GM21737 (cell line): Measurements from ENCODE around the gene SHISAL2A.
A peak's percentile ranks its signal among the peaks of the same experiment; 100 is the strongest.

Source experiments
- ATAC-seq: cut with Tn5 transposase; IDR thresholded peaks from one replicate; pipeline ENCODE4 v1.9.1; 2021; ENCODE audit warnings: mild to moderate bottlenecking, moderate library complexity; ENCODE audit not compliant: unreplicated experiment

Gene SHISAL2A

DNA sequence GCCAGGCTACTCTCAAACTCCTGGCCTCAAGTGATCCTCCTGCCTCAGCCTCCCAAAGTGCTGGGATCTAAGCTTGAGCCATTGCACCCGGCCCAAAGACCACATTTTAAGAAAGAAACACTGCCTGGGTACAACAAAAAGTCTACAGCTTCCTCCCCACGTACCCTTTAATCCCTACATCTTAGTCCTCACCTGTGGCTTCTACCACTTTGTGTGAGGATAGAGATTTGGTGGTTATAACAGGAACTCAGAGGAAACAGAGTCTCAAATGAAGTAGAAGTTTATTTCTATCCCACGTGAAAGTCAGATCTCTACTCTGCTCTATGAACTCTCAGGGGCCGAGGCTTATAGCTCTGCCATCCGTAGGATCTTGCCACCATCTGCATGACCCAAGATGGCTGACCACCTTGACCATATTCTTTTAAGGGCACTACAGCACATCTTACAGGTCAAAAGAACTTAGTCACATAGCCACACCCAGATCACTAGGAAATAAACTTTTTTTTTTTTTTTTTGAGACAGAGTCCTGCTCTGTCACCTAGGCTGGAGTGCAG lies 17.4 kb upstream of the SHISAL2A start:
- ATAC-seq: no peak

DNA sequence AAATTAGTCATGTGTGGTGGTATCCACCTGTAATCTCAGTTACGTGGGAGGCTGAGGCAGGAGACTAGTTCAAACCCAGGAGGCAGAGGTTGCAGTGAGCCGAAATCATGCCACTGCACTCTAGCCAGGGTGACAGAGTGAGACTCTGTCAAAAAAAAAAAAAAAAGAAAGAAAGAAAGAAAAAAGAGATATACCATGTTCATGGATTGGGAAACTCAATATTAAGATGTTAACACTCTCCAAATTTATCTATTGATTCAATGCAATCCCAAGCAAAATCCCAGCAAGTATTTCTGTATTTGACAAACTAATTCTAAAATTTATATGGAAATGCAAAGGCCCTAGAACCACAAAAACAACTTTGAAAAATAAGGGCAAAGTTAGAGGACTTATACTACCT lies 11.0 kb upstream of the SHISAL2A start:
- ATAC-seq: no peak

DNA sequence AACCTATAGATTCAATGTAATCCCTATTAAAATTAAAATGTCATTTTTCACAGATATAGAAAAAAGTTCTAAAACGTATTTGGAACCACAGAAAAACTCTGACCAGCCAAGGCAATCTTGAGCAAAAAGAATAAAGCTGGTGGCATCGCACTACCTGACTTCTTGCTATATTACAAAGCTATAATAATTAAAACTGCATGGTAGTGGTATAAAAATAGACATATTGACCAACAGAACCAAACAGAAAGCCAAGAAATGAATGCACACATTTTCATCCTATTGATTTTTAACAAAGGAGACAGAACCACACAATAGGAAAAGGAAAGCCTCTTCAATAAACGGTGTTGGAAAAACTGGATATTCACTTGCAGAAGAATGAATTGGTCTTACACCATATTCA lies 9.2 kb upstream of the SHISAL2A start:
- ATAC-seq: no peak

DNA sequence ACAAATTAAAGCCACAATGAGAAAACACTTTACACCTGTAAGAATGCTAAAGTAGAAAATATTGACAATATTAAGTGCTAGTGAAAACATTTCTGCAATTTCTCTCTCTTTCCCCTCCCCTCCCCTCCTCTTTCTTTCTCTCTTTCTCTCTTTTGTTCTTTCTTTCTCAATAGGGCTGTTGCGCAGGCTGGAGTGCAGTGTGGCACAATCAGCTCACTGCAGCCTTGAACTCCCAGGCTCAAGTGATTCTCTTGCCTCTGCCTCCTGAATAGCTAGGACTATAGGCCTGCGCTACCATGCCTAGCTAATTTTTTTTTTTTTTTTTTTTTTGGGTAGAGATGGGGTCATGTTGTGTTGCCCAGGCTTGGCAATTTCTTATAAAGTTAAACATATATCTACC lies 5.9 kb upstream of the SHISAL2A start:
- ATAC-seq: no peak

DNA sequence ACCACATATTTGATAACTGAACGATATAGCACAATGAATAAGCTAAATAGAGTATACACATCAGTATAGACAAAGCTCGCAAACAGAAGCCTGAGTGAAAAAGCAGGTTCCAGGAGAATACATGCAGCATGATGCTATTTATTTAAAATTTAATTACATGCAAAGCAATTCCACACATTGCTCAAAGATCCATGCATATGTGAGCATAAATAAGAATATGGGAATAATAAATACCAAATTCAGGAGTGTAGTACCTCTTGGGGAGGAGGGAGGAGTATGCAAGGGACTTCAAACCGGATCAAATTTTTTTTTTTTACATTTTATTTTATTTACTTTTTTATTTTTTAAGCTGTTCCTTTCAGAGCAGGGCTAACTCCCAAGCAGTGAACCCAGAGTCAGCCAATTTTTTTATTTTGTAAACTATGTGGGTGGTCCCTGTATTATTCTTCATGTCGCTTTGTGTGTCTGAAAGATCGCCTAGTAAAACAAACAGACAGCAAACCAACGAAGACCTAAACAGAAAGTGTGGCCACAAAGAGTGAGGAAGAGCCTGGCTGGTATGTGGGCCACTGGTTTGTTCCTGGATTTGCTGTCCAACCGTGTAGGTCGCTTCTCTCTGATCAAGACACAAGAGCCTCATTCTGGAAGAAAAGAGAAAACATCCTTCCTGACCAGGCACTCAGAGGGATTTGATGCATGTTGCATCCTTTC lies 4.2 kb upstream of the SHISAL2A start:
- no peak for ATAC-seq

DNA sequence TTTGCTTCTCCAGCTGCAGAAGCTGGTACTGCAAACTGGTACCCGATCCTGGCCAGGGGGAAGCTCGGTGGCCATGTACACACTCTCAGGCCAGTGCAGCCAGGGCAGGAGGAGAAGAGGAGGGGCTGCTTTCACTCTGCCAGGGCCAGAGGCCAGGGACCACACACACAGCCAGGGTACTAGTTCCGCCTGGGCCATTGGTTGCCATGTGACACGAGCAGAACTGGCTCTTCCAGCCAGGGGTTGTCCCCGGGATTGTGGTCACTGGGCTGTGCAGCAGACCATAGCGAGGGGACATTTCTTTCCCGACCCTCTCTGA lies 3.7 kb upstream of the SHISAL2A start:
- no peak for ATAC-seq

DNA sequence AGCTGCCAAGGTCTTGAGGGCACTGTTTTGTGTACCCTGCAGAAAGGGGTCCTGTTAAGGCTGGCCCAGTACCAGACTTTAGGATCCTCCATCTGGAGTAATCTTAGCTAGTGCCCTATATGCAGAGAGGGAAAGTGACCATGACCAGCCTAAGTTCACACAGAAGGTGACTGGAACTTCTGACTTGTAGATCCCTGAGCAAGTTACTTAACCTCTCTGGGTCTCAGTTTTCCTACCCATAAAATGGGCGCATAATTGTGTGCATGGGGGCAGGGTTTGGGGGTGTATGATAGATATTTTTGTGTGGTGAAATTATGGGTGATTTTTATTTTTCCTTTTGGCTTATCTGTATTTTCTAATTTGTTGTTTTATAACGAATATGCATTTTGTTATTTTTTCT lies 3.3 kb upstream of the SHISAL2A start:
- no peak for ATAC-seq

DNA sequence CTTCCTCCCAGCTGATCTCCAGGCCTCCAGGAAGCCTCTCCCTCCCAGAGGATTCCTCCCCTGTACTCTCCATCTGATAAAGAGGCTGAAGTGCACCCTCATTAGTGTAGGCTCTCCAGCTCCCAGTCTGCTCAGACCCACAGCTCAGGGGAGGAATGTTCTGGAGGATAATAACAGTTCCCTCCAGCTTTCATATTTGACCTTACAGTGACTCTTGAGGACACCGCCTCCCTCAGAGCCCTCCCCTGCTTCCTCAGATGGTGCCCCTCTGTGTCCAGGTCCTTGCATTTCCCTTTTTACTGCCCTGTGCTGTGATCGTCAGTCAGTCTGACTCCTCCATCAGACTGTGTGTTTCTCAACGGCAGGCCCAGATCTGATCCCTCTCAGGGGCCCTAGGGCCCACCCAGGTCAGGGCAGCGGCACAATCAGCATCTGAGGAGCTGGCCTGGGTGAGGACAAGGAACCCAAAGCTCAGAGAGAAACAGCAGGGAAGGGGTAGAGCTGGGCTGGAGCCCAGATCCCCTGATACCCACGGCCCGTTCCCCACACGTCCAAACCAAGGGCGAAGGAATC lies 1.1 kb upstream of the SHISAL2A start:
- ATAC-seq: no peak

DNA sequence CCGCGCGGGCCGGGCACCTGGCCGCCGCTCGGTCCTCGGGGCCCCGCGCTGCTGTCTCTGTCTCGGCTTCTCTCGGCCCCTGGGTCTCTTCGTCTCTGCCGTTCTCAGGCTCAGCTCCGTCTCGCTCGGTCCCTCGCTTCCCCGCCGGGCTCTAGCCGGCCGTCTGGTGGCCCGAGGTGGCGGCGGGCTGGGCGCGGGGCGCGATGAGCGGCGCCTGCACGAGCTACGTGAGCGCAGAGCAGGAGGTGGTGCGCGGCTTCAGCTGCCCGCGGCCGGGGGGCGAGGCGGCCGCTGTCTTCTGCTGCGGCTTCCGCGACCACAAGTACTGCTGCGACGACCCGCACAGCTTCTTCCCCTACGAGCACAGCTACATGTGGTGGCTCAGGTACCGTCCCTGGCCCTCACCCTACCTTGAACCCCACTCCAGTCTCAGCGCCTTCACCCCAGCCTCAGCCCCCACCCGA lies 355 bp downstream of the SHISAL2A start:
- ATAC-seq: no peak

DNA sequence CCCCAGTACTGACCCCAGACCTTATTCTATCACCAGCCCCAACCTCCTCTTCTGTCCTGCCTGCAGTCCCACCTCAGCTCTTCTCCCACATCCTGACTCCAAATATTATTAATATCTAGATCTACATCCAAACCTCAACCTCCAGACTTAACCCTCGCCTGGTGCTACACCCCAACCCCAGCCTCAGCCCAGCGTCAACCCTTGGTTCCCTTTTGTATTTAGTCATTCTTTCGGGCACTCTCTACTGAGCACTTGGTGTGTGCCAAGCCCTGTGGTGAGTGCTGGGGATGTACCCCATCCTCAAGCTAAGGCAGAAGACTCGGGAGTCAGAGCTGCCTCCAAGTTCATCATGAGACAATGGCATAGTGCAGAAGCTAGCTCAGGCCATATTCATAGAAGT lies 1.1 kb downstream of the SHISAL2A start:
- ATAC-seq: no peak

DNA sequence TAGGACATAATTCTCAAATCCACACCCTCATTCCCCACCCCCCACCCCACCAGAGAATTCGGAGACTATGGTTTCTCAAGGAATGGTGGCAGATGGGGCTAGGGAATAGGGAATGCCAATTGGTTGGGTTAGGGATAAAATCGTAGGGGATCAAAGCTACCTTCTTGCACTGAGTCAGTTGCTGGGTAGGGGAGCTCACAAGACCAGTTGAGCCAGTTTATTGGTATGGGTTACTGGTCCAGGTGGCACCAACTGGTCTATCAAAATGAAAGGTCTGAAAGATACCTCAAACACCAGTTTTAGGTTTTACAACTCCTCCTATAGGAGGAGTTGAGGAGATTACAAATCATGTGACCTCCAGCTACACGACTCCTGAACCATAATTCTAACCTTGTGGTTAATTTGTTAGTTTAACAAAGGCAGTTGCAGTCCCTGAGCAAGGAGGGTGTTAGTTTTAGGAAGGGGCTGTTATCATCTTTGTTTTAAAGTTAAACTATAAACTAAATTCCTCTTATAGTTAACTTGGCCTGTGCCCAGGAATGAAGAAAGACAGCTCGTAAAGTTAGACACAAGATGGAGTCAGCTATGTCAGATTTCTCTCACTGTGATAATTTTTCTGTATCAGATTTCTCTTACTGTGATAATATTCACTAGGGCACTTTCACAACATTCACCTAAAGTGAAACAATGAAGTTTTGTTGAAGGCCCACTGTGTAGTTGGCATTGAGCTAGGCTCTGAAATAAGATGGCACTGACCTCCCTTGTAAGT lies 2.5 kb downstream of the SHISAL2A start:
- no peak for ATAC-seq

DNA sequence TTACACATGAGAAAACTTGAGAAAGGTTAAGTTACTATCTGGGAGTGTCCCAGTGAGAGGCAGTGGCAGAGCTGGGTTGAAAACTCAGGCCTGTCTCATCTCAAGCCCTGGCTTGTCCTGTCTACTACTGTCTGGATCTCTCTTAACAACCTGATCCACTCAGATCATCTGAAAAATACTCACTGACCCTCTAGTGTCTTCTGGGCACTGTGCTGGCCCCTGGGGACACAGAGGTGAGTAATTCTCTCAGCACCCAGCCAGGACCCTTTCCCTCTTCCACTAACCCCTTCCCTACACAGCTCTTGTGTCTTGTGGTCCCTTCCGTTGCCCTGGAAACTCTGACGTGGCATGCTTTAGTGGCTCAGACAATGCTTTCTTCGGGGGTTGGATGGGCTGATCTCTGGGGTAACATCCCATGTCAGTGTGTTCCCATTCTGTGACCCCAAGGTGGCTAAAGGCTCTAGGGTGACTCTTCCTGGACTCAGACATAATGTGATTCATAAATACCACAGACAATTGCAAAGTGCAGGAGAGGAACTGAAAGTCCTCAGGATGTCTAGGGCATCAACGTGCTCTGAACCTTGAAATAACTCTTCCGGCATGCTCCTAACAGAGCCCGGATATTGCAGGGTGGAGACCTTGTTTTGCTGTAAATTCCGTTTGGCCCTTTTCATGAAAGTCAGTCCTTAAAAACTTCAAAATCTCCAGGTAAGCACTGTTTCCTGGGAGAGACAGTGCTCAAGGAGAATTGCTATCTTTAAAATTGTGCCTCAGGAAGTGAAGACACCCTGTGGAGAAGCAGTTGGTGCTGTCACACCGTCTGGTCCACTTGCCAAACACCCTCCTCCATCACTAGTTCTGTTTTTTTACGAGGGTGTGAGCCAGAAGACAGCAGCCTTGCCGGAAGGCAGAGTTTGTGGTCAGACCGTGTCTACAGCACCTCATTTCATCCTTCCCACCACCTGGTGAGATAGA lies 4.0 kb downstream of the SHISAL2A start:
- ATAC-seq: peak; percentile 75

DNA sequence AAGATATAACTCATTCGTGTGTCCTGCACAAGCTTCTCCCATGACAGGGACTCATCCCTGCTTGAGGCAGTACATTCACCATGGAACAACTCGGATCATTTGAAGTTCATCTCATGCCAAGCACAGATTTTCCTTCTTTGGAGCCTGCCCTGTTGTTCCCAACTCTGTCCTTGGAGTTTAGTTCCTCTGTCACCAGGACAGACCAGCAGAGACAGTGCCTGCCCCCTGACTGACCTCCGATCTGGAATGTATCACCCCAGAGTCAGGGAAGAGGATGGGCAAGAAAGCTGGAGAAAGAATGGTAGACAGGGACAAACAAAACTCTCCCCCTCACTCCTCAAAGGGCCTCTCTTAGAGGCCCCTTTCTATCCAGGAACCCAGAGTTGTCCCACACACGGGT lies 5.0 kb downstream of the SHISAL2A start:
- no peak for ATAC-seq

DNA sequence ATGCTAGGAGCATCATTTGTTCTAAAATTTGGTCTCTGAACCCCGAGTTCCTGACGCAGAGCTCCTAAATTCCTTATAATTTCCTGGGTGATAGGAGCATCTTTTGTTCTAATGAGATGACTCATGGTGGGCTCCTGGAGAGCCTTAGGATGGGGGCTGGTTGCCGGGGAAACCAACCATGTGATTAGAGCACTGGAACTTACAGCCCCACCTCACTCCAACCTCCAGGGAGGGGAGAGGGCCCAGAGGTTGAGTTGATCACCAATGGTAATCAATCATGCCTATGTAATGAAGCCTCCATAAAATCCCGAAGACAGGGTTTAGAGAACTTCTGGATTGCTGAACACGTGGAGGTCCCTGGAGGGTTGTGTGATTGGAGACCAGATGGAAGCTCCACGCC lies 7.7 kb downstream of the SHISAL2A start:
- ATAC-seq: no peak

DNA sequence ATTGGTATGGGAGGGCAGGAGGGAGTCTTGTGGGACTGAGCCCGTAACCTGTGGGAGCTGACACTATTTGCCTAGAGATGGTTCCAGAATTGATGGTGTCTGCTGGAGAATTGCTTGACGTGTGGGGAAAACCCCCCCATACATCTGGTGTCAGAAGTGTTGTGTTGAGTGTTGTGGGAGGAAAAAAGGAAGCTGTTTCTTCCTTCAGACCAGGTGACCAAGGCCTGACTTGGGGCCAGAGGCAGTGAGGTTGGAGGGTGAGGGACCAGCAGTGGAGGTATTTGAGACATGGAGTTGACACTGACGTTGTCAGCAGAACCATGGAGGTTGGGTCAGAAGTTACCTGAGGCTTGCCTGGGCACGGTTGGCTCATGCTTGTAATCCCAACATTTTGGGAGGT lies 8.3 kb downstream of the SHISAL2A start:
- ATAC-seq: no peak

DNA sequence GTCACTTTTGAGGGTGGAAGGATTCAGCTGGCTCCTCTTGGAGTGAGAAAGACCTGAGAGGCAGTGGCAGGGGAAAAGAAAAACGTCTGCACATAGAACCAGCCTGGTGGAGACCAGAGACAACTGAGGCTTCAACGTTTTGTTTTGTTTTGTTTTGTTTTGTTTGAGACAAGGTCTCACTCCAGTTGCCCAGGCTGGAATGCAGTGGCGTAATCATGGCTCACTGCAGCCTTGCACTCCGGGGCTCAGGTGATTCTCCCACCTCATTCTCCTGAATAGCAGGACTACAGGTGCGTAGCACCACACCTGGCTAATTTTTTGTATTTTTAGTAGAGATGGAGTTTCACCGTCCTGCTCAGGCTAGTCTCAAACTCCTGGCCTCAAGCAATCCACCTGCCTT lies 12.3 kb downstream of the SHISAL2A start:
- ATAC-seq: no peak

DNA sequence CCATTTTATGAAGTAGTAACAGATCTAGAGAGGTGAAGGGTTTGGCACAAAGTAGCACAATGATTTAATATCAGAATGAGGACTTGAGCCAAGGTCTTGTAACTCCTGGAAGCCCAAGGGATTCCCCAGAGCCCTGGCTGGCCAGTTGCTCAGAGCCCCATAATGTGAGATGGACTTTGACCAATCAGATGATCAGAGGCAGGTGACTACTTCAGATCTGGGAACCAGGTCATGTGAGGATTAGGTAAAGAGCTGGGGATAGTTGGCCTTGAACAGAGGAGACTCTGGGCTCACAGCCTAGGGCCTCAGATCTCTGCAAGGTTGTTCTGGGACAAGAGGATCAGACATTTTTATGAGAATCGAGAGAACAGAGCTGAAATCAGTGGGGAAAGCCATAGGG lies 18.9 kb downstream of the SHISAL2A start:
- ATAC-seq: no peak

DNA sequence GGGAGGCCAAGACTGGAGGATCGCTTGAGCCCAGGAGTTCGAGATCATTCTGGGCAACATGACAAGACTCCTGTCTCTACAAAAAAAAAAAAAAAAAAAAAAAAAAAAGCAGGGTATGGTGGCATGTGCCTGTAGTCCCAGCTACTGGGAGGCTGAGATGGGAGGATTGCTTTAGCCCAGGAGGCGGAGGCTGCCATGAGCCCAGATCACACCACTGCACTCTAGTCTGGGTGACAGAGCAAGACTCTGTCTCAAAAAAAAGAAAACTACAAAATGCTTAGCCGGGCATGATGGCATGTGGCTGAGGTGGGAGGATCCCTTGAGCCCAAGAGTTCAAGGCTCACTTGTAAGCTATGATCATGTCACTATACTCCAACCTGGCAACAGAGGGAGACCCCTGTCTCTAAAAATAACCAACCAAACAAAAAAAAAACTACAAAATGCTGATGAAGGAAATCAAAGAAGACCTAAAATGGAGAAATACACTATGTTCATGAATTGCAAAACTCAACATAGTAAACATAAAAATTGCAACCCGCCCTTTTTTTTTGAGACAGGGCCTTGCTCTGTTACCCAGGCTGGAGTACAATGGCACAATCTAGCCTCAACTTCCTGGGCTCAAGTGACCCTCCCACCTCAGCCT lies 20.4 kb downstream of the SHISAL2A start:
- no peak for ATAC-seq

DNA sequence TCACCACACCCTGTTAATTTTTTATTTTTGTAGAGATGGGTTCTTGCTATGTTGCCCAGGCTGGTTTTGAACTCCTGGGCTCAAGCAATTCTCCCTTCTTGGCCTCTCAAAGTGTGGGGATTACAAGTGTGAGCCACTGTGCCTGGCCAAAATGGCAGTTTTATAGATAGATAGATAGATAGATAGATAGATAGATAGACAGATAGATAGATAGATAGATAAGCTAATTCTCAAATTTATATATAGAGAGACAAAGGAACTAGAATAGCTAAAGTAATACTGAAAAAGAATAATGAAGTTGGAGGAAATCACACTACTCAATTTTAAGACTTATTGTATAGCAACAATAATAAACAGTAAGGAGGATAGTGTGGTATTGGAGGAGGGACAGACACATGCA lies 21.1 kb downstream of the SHISAL2A start:
- no peak for ATAC-seq

DNA sequence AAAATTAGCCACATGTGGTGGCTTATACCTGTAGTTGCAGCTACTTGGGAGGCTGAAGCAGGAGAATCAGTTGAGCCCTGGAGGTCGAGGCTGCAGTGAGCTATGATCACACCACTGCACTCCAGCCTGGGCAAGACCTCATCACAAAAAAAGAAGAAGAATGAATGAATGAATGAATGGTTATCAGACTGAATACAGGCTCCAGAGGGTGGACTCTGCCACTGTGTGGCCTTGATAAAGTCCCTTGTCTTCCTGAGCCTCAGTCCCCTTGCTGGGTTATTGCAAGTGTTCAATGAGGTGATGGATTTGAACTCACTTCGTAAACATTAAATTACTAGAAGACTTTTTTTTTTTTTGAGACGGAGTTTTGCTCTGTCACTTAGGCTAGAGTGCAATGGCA lies 24.7 kb downstream of the SHISAL2A start:
- ATAC-seq: no peak
